HG02981 (cell line): ENCODE data around the gene TBX15.
"Not testable (repeated sequence)": the region's sequence is repeated elsewhere in the genome, so short reads cannot be mapped to it uniquely, and the experiment has no call there.

Experiments
- ATAC-seq: cut with Tn5 transposase; IDR thresholded peaks from one replicate; pipeline ENCODE4 v1.9.1; 2021; ENCODE audit warnings: mild to moderate bottlenecking, moderate library complexity; ENCODE audit not compliant: unreplicated experiment

The TBX15 gene

DNA sequence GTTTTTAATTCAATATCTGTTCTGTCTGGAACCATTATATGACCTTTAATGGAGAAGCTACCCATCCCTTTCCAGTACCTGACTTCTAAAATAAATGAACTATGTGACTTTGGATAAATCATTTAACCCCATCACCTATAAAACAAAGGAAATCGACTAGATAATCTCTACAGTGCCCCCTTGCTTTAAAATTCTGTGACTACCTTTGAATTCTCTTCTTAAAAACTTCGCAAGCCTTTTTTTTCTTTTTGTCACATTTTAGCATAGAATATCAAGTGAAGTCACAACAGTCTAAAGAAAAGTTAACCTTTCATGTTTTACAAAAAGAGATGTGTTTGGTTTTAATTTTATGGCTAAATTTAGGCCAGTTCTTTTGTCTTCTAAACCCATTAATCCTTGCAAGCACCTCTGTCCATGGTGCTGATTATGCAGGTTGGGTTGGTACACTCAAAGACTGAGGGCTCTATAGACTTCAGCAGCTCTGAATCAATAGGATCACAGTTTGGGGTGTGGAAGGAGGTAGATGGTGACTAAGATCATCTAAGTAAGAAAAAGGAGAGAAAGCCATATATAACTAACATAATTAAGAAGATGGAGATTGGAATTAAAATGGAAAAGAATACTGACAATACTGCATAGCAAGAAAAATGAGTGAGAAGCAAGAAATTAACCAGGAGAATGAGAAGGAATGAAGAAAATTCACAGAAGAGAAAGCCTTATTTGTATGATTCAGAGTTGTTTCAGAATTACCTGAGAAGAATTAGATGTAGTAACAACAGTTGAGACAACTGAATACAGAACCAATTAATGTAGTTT, 59.2 kb downstream of the TBX15 start:
- no peak for ATAC-seq

- ATAC-seq = no peak
Measured at GRCh38 chr1:118927427-118928187, 60.5 kb downstream of the TBX15 start.

DNA sequence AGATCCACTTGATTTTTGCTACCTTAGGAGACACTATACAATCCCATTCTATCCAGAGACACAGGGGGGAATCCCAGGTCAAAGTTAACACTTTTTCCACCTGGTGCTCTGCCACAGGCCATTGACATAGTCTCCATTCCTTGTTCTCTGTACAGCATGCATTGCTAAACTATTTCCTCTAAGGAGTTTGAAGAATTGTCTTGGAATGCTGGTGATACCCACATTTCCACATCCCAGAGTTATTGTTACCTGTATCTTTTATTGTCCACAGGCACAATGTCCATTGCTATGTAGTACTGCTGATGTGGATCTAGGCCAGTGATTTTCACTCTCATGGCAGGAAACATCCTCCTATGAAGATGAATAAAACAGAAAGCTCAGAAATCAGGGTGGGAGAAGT, 61.9 kb downstream of the TBX15 start:
- no peak for ATAC-seq

GRCh38 chr1:118925651-118926050, 62.5 kb downstream of the TBX15 start:
- no peak for ATAC-seq

GRCh38 chr1:118923319-118923718, 64.8 kb downstream of the TBX15 start:
- ATAC-seq = no peak

- ATAC-seq = no peak
Measured at GRCh38 chr1:118921994-118922393, 66.1 kb downstream of the TBX15 start.

DNA sequence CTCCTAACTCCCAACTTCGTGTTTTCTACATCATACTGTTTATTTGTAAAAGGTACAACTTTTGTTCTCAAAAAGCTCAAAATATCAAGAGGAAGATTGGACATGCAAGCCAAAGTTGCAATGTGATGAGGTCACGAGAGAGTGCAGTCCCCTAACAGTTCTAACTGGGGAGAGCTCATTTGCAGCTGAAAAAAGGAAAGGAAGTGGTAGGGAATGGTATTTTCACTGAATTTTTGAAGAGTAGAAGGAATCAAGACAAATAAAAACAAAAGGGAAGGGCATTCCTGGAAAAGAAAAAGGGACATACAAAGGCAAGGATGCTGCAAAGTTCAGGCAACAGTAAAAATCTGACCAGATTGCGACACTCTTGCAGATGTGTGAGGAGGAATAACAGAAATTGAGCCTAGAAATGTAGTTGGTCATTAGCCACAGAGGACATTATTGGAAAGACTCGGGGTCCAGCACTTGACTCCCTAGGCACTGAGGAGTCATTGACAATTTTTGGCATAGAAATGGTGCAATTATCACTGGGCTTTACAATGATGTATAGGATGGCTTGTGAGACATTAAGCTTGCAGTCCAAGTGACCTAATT, 67.9 kb downstream of the TBX15 start:
- ATAC-seq = no peak

GRCh38 chr1:118918940-118919259, 69.2 kb downstream of the TBX15 start:
- no peak for ATAC-seq

- ATAC-seq = peak; percentile 71
Measured at GRCh38 chr1:118918230-118918939, 69.8 kb downstream of the TBX15 start.

DNA sequence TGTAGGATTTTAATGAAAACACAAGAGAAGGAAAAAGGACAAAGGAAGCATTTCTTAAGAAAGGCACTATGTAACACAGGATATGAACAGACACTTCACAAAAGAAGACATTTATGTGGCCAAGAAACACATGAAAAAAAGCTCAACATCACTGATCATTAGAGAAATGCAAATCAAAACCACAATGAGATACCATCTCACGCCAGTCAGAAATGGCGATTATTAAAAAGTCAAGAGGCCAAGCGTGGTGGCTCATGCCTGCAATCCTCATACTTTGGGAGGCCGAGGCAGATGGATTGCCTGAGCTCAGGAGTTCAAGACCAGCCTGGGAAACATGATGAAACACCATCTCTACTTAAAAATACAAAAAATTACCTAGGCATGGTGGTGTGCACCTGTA, 71.8 kb downstream of the TBX15 start:
- not testable (repeated sequence) for ATAC-seq

GRCh38 chr1:118914379-118915161, 73.6 kb downstream of the TBX15 start:
- peak; percentile 57 for ATAC-seq

- ATAC-seq = no peak
Measured at GRCh38 chr1:118913818-118914217, 74.3 kb downstream of the TBX15 start.

- ATAC-seq = no peak
Measured at GRCh38 chr1:118912574-118912973, 75.6 kb downstream of the TBX15 start.

DNA sequence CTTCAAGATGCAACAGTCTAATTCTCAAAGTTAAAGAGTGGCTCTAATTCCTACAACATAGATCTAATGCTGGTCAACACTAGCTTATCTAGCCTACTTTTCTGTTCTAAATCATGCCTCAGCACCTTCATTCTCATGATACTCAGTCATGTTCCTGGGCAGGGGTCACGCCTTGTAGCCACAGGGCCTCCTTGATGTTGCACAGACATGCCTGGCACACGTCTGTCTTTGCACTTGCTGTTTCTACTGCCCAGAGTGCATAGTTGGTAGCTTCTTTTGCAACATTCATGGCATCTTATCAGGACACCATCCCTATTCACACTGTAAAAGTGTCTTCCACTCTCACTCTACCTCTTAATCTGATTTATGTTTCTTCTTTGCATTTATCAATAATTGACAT, 76.6 kb downstream of the TBX15 start:
- no peak for ATAC-seq

- no peak for ATAC-seq
Measured at GRCh38 chr1:118907466-118907865, 80.7 kb downstream of the TBX15 start.

- no peak for ATAC-seq
Measured at GRCh38 chr1:118905671-118906070, 82.5 kb downstream of the TBX15 start.

DNA sequence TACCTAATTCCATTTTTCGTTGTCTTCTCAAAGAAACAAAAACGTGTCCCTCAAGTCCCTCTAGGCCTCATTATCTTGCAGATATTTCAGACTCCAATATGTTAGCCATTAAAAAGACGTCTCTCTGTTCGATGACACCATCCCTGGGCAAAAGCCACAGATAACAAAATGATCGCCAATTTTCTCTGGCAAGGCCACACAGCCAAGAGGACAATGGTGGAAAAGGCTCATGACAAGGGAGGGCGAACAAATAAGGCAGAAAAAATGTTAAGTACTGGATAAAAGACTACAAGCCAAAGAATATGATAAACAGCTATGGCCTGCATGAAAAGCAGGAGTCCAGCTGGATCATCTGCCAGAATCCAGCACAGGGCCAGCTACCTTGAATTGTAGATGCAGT, 82.9 kb downstream of the TBX15 start:
- ATAC-seq = no peak

- ATAC-seq = no peak
Measured at GRCh38 chr1:118902711-118903191, 85.4 kb downstream of the TBX15 start.

DNA sequence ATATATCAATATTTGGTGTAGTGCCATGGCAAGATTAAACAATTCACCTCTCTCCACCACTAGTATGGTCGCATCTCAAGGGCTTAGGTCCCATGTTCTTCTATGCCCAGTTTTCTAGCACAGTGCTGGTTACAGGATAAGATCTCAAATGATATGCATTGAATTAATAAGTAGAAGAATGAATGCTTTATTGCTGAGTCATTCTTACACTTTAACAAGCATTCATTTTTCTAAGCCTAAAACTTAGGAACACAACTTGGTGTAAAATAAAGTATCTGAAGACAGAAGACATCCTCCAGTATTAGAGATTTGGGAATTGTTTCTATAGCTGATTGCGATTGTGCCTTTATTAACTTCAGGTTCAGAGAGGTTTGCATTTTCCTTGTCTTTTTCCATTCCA, 85.8 kb downstream of the TBX15 start:
- ATAC-seq = no peak

- no peak for ATAC-seq
Measured at GRCh38 chr1:118900643-118901440, 87.3 kb downstream of the TBX15 start.
